OCI-LY1 (cell line): ENCODE results near the gene RAD17.
"Not testable (repeated sequence)": the region's sequence is repeated elsewhere in the genome, so short reads cannot be mapped to it uniquely, and the experiment has no call there.

ENCODE experiments used
- H2AFZ ChIP-seq: fragments of 200-600 bp; sonication (generic), shearing (Covaris generic); 2 replicates; pipeline ENCODE4 v1.6.0; 2014; ENCODE audit warnings: antibody characterized with exemption, mild to moderate bottlenecking, low read length
- H3F3A ChIP-seq: fragments of 200-600 bp; sonication (generic), shearing (Covaris generic); 2 replicates; pipeline ENCODE4 v1.6.0; 2014; ENCODE audit warnings: mild to moderate bottlenecking, antibody characterized with exemption, low read length, moderate library complexity; ENCODE audit not compliant: insufficient read depth
- H3K27ac ChIP-seq: fragments of 200-600 bp; sonication (generic); 2 replicates; pipeline ENCODE4 v1.5.1; 2014; ENCODE audit warnings: low read length, mixed run types, mild to moderate bottlenecking, low read depth; ENCODE audit not compliant: poor library complexity, severe bottlenecking
- H3K27me3 ChIP-seq: fragments of 200-600 bp; sonication (generic); 2 replicates; pipeline ENCODE4 v1.6.0; 2014; ENCODE audit warnings: antibody characterized with exemption, mild to moderate bottlenecking, low read length, moderate library complexity; ENCODE audit not compliant: insufficient read depth
- H3K36me3 ChIP-seq: fragments of 200-600 bp; sonication (generic); 2 replicates; pipeline ENCODE4 v1.6.1; 2014; ENCODE audit warnings: mild to moderate bottlenecking, antibody characterized with exemption, low read length, moderate library complexity, mixed read lengths; ENCODE audit not compliant: insufficient read depth
- H3K4me1 ChIP-seq: fragments of 200-600 bp; sonication (generic); 2 replicates; pipeline ENCODE4 v1.5.1; 2014; ENCODE audit warnings: mild to moderate bottlenecking, low read length, moderate library complexity; ENCODE audit not compliant: insufficient read depth, severe bottlenecking
- H3K4me2 ChIP-seq: fragments of 200-600 bp; sonication (generic), shearing (Covaris generic); 2 replicates; pipeline ENCODE4 v1.6.1; 2014; ENCODE audit warnings: low read length
- H3K4me3 ChIP-seq: fragments of 200-600 bp; sonication (generic); 2 replicates; pipeline ENCODE4 v1.5.1; 2014; ENCODE audit warnings: low read length, low read depth, mild to moderate bottlenecking, mixed read lengths; ENCODE audit not compliant: poor library complexity, severe bottlenecking
- H3K79me2 ChIP-seq: fragments of 200-600 bp; shearing (Covaris generic); 2 replicates; pipeline ENCODE4 v1.6.1; 2016; ENCODE audit warnings: mixed run types, low read length, mixed read lengths; ENCODE audit not compliant: insufficient read depth
- H3K9ac ChIP-seq: fragments of 200-600 bp; sonication (generic), shearing (Covaris generic); 2 replicates; pipeline ENCODE4 v1.6.1; 2014; ENCODE audit warnings: mild to moderate bottlenecking, low read length, mixed read lengths
- H3K9me2 ChIP-seq: fragments of 200-600 bp; sonication (generic), shearing (Covaris generic); 2 replicates; pipeline ENCODE4 v1.6.1; 2014; ENCODE audit warnings: low read depth, mild to moderate bottlenecking, low read length, mixed read lengths
- H3K9me3 ChIP-seq: fragments of 200-600 bp; shearing (Covaris generic); 2 replicates; pipeline ENCODE4 v1.6.1; 2014; ENCODE audit warnings: low read length, mixed read lengths
- H4K20me1 ChIP-seq: fragments of 200-600 bp; sonication (generic), shearing (Covaris generic); 2 replicates; pipeline ENCODE4 v1.6.0; 2016; ENCODE audit warnings: mild to moderate bottlenecking, low read length; ENCODE audit not compliant: insufficient read depth
- EZH2 ChIP-seq: fragments of 200-600 bp; sonication (generic), shearing (Covaris generic); IDR thresholded peaks from 2 replicates; pipeline ENCODE4 v1.8.0; 2017; ENCODE audit warnings: borderline replicate concordance, mixed run types, mild to moderate bottlenecking, antibody characterized with exemption, low read length, moderate library complexity, mixed read lengths
- TF ChIP-seq, protein P1 (sequence below): fragments of 200-600 bp; sonication (generic), shearing (Covaris generic); IDR thresholded peaks from 2 replicates; pipeline ENCODE4 v1.5.1; 2017; ENCODE audit warnings: mild to moderate bottlenecking, antibody characterized with exemption, low read length, moderate library complexity, mixed read lengths

RAD17 gene

DNA sequence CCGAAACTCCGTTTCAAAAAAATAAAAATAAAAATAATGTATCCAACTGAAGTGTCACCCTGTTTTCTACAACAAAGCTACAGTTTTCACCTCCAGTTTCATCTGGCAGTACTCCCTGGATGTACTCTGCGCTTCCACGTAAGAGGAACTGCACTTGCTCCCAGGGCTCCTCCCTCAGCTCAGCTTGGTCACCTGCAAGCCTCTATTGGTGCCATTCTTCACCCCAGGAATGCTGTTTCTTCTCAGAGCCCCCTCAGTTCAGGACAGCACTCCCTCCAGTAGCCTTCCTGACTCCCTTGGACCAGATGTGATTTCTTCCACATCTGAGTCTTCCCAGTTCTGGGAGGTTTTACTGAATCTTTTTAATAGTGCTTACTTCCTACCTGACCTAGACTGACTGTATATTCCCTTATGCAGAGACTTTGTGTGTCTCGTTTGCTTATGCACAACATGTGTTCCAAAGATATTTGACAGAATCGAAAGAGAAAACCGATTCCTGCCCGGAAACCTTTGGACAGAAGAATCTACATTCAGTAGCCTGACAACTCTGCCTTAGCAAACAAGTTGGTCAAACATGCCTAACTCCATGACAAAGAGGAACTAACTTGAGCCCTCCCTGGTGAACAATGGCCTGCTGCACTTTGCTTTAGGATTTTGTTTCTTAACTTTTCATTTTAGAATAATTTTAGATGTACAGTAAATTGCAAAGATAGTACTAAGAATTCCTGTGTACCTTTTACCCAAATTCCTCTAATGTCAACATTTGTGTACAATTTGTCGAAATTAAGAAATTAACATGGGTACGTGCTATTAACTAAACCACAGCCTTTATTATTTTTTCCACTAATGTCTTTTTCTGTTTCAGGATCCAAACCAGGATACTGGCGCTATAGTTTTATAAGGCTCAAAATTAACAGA is 37.8 kb upstream of the RAD17 start:
- no peaks in the 10 kb centered on the region for H3K79me2 ChIP-seq
- no peaks in the 10 kb centered on the region for H3F3A ChIP-seq
- peak overlapping the region; percentile 66 for H3K27ac ChIP-seq

DNA sequence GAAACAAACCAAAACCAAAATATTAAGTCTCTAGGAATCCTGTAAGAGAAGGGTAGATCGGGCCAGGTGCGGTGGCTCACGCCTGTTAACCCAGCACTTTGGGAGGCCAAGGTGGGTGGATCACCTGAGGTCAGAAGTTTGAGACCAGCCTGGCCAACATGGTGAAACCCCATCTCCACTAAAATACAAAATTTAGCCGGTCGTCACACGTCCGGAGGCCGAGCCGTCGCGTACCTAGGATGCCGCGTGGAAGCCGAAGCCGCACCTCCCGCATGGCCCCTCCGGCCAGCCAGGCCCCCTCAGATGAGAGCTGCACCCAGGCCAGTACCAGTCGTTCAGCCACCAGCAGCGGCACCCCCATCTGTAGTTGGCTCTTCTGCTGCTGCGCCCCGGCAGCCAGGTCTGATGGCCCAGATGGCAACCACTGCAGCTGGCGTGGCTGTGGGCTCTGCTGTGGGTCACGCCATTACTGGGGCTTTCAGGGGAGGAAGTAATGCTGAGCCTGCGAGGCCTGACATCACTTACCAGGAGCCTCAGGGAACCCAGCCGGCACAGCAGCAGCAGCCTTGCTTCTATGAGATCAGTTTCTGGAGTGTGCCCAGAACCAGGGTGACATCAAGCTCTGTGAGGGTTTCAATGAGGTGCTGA is 35.8 kb upstream of the RAD17 start:
- H3K27ac ChIP-seq, H3K27me3 ChIP-seq, H3F3A ChIP-seq, H3K9me3 ChIP-seq, H3K9ac ChIP-seq, H3K9me2 ChIP-seq, H3K79me2 ChIP-seq, H2AFZ ChIP-seq, H3K36me3 ChIP-seq, H4K20me1 ChIP-seq: not testable (repeated sequence)
- peak overlapping the region; percentile 69; the same call in 1 of the 2 replicates for H3K4me2 ChIP-seq
- H3K4me1 ChIP-seq = peaks cover 28% of the 10 kb centered on the region
- H3K4me3 ChIP-seq = peak overlapping the region; percentile 45

More for the DNA sequence above, 37.8 kb upstream of the RAD17 start:
- H3K27me3 ChIP-seq = no peaks in the 10 kb centered on the region
- TF ChIP-seq, protein P1, sequence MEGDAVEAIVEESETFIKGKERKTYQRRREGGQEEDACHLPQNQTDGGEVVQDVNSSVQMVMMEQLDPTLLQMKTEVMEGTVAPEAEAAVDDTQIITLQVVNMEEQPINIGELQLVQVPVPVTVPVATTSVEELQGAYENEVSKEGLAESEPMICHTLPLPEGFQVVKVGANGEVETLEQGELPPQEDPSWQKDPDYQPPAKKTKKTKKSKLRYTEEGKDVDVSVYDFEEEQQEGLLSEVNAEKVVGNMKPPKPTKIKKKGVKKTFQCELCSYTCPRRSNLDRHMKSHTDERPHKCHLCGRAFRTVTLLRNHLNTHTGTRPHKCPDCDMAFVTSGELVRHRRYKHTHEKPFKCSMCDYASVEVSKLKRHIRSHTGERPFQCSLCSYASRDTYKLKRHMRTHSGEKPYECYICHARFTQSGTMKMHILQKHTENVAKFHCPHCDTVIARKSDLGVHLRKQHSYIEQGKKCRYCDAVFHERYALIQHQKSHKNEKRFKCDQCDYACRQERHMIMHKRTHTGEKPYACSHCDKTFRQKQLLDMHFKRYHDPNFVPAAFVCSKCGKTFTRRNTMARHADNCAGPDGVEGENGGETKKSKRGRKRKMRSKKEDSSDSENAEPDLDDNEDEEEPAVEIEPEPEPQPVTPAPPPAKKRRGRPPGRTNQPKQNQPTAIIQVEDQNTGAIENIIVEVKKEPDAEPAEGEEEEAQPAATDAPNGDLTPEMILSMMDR = no peak
- no peak for TF ChIP-seq EZH2
- H2AFZ ChIP-seq = no peak overlapping the region
- H4K20me1 ChIP-seq = no peaks in the 10 kb centered on the region
- peak overlapping the region; percentile 73 for H3K9ac ChIP-seq
- H3K4me3 ChIP-seq = peak overlapping the region; percentile 74
- H3K4me2 ChIP-seq = peak overlapping the region; percentile 59
- peaks cover 28% of the 10 kb centered on the region for H3K4me1 ChIP-seq
- no peaks in the 10 kb centered on the region for H3K9me2 ChIP-seq
- H3K9me3 ChIP-seq = no peaks in the 10 kb centered on the region
- 0 out of 2 replicates have a peak, but pooled peaks cover 3% of the 10 kb centered on the region for H3K36me3 ChIP-seq

DNA sequence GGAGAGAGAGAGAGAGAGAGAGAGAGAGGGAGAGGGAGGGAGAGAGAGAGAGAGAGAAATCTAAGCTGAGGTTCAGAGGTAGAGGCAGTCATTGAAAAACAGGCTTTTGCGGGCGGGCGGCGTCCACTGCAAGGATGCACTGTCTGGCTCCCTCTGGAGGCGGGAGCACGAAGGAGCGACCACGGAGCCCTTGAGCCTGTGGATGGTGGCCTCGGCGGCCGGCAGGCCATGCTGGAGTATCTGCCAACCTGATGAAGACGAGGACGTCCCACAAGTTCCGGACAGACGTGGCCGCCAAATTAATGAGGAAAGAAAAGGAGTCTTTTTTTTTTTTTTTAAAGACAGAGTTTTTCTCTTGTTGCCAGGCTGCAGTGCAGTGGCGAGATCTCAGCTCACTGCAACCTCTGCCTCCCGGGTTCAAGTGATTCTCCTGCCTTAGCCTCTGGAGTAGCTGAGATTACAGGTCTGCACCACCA is 34.8 kb upstream of the RAD17 start:
- H3K4me3 ChIP-seq = peak overlapping the region; percentile 45
- no peaks in the 10 kb centered on the region for H4K20me1 ChIP-seq
- no peaks in the 10 kb centered on the region for H3K79me2 ChIP-seq
- no peak overlapping the region for H3K27ac ChIP-seq
- peak overlapping the region; percentile 69 for H3K4me2 ChIP-seq
- no peak for TF ChIP-seq EZH2
- TF ChIP-seq, protein P1 = peak; percentile 80
- peak overlapping the region; percentile 42; the same call in 1 of the 2 replicates for H3K9ac ChIP-seq
- no peaks in the 10 kb centered on the region for H3F3A ChIP-seq
- no peak overlapping the region for H2AFZ ChIP-seq
- no peaks in the 10 kb centered on the region for H3K9me2 ChIP-seq
- no peaks in the 10 kb centered on the region for H3K9me3 ChIP-seq
- H3K36me3 ChIP-seq = no peaks in the 10 kb centered on the region
- peaks cover 28% of the 10 kb centered on the region for H3K4me1 ChIP-seq
- no peaks in the 10 kb centered on the region for H3K27me3 ChIP-seq
